GM12892 (cell line): ENCODE results near the gene CHI3L1.

Experiments
- DNase-seq: peaks from one replicate; pipeline ENCODE4 v3.0.0; 2011; ENCODE audit not compliant: insufficient read length
- FAIRE-seq: peaks from 2 replicates; lab custom pipeline; 2011; peaks lifted over from hg19 to GRCh38; lab: Jason Lieb, UNC
- POLR2A ChIP-seq: IDR thresholded peaks from 2 replicates; pipeline ENCODE4 v1.6.1; 2011; ENCODE audit warnings: low read depth, low read length, control low read depth
- POLR2AphosphoS5 ChIP-seq: IDR thresholded peaks from 2 replicates; pipeline ENCODE4 v1.6.1; 2011; ENCODE audit warnings: low read depth, low read length, control low read depth
- TAF1 ChIP-seq: IDR thresholded peaks from 2 replicates; pipeline ENCODE4 v1.6.1; 2011; ENCODE audit warnings: low read depth, mild to moderate bottlenecking, control low read depth, low read length, borderline replicate concordance

The CHI3L1 gene

GRCh38 chr1:203216274-203217138, 30.0 kb upstream of the CHI3L1 start:
- FAIRE-seq: peak; percentile 77
- peak; percentile 46 for DNase-seq
- TF ChIP-seq POLR2A (no peak), POLR2AphosphoS5 (no peak), TAF1 (no peak)

- FAIRE-seq: no peak
- TF ChIP-seq POLR2AphosphoS5: no peak
- DNase-seq: no peak
Measured at GRCh38 chr1:203215573-203215972, 29.1 kb upstream of the CHI3L1 start.

DNA sequence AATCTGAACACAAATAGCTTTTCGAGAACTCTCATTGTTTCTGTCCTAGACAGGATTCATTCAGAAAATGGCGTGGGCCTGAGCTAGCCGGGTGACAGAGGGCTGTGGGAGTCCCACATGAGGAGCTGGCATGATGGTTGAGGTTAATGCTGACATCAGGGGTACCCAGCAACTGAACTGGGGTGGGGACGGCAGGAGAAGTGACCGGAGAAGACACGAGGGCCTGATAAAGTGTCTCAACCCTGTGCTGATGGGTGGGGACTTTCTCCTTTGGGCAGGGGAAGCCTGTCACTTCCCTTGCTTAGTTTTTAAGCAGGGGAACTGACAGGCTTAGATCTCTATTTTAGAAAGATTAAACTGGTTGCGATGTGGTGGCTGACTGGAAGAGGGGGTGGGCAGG, 28.4 kb upstream of the CHI3L1 start:
- TF ChIP-seq POLR2A: no peak
- TF ChIP-seq POLR2AphosphoS5: no peak
- TF ChIP-seq TAF1: no peak
- DNase-seq (no peak), FAIRE-seq (no peak)

DNA sequence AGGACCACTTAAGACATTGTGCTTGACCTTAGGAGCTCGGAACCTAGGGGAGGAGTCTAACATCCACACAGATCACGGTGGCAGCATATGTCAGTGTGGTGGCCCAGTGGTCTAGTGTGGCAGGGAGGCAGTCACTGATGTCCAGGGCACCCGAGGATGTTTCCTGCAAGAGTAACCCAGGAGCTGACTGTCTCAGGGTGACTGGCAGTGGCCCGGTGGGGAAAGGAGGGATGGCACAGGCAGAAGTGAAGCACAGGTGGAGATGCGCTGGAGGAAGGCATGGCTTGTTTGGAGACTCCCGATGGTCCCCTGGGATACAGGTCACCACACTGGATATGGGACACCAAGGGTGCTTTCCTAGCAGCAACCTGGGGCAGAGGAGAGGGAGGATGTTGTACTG, 26.6 kb upstream of the CHI3L1 start:
- TF ChIP-seq TAF1: no peak
- no peak for TF ChIP-seq POLR2A
- no peak for TF ChIP-seq POLR2AphosphoS5
- DNase-seq: no peak
- no peak for FAIRE-seq

DNA sequence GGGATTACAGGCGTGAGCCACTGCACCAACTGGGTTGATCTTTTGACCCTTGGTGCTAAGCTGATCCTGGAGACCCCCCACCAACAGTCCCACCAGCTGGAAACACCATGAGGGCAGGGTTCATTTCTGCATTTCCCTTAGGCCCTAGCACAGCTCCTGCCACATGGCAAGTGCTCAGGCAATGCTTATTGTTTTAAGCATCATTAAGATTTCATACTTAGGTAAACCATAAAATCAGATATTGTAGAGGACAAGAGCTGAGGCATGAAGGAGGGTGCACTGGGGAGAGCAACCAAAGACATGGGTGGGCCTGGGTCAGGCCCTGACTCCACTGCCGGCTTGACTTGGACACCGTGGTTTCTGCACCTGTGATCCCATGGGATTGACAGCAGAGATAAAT, 25.3 kb upstream of the CHI3L1 start:
- no peak for FAIRE-seq
- TF ChIP-seq TAF1 (no peak), POLR2A (no peak), POLR2AphosphoS5 (no peak)
- DNase-seq: no peak

GRCh38 chr1:203210988-203211387, 24.5 kb upstream of the CHI3L1 start:
- TF ChIP-seq POLR2A (no peak), TAF1 (no peak), POLR2AphosphoS5 (no peak)
- FAIRE-seq: no peak
- no peak for DNase-seq

GRCh38 chr1:203210350-203210749, 23.8 kb upstream of the CHI3L1 start:
- DNase-seq: no peak
- FAIRE-seq: no peak
- no peak for TF ChIP-seq POLR2AphosphoS5
- no peak for TF ChIP-seq POLR2A
- no peak for TF ChIP-seq TAF1

GRCh38 chr1:203208181-203208580, 21.7 kb upstream of the CHI3L1 start:
- DNase-seq (no peak), FAIRE-seq (no peak)
- TF ChIP-seq TAF1 (no peak), POLR2AphosphoS5 (no peak), POLR2A (no peak)

GRCh38 chr1:203207751-203208150, 21.2 kb upstream of the CHI3L1 start:
- TF ChIP-seq POLR2A (no peak), TAF1 (no peak), POLR2AphosphoS5 (no peak)
- no peak for FAIRE-seq
- DNase-seq: no peak

GRCh38 chr1:203206129-203206687, 19.7 kb upstream of the CHI3L1 start:
- no peak for TF ChIP-seq TAF1
- no peak for TF ChIP-seq POLR2A
- no peak for TF ChIP-seq POLR2AphosphoS5
- FAIRE-seq (no peak), DNase-seq (no peak)

GRCh38 chr1:203204756-203205155, 18.3 kb upstream of the CHI3L1 start:
- TF ChIP-seq POLR2AphosphoS5: no peak
- no peak for TF ChIP-seq POLR2A
- TF ChIP-seq TAF1: no peak
- FAIRE-seq (no peak), DNase-seq (no peak)
